Activated naive CD8-positive, alpha-beta T cell treated with anti-CD3 and anti-CD28 coated beads, Interleukin-2, amount 10 ng/mL, durations not matched to agents 7 days and 5 days (primary cell): Measurements from ENCODE around the gene SOX10. TPM values are rescaled to one million over a fixed set of nuclear protein-coding genes. Genes with fewer than 3 reads are reported as not detected.

ENCODE experiments used
- ATAC-seq: fragments of 150-1000 bp; cut with Tn5 transposase; one replicate; pipeline ENCODE4 v1.10.0; 2021; ENCODE audit warnings: low read depth, moderate library complexity
- POLR2A ChIA-PET: fragments of 350-600 bp; sonication (Branson Sonifier 250); formaldehyde crosslinking; loops from one replicate; lab custom pipeline; 2021; ENCODE audit warnings: antibody characterized with exemption; lab: Charles Lee
- DNase-seq: peaks from one replicate; pipeline ENCODE4 v3.0.0; 2021
- H3K27ac Mint-ChIP-seq: one replicate; pipeline ENCODE4 v1.8.0; 2022; ENCODE audit warnings: mild to moderate bottlenecking, mixed read lengths
- H3K27me3 Mint-ChIP-seq: one replicate; pipeline ENCODE4 v1.8.0; 2022; ENCODE audit warnings: mild to moderate bottlenecking, moderate library complexity, mixed read lengths
- H3K36me3 Mint-ChIP-seq: one replicate; pipeline ENCODE4 v1.8.0; 2021; ENCODE audit warnings: mild to moderate bottlenecking, mixed read lengths
- H3K4me1 Mint-ChIP-seq: one replicate; pipeline ENCODE4 v1.8.0; 2021; ENCODE audit warnings: mixed read lengths
- H3K4me3 Mint-ChIP-seq: one replicate; pipeline ENCODE4 v1.8.0; 2022; ENCODE audit warnings: mild to moderate bottlenecking, moderate library complexity, mixed read lengths
- H3K9me3 Mint-ChIP-seq: one replicate; pipeline ENCODE4 v1.8.0; 2021; ENCODE audit warnings: mixed read lengths
- total RNA-seq, 2 experiments: library from RNA; stranded (reverse); gene quantifications; one replicate each; pipeline ENCODE4 v1.2.3, GENCODE V29; 2021

SOX10 gene
- total RNA-seq, 2 experiments from 2014 or later = not detected

- no peak for DNase-seq
- no peak for ATAC-seq
- POLR2A ChIA-PET = no interaction called here
Measured at GRCh38 chr22:38005943-38006342, 21.6 kb upstream of the SOX10 start.

DNA sequence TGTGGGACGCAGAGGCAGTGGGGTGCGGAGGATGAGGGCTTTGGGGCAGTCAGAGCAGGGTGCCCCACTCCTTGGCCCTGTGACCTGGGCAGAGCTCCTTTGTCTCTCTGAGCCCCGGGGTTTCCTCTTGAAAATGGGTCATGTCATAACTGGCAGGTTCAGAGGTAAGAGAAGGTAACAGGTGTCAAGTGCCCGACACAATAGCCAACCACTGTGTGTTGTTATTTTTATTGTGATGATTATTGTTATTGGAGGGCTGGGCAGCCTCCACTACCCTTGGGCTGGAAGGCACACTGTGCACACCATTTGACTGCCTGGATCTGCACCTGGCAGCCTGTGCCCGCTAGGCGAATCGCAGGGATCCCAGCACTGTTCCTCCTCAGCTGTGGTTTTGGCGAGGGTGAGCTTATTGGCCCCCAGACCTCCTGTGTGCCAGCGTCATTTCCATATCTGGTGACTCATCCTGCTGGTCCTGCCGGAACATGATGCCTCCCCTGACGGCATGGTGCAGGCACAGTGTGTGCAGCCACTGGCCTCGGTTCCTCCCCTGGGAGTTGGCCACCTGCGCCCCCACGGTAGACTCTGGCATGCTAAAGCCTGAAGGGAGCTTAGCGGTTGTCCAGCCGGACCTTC lies 15.4 kb upstream of the SOX10 start:
- DNase-seq (no peak), ATAC-seq (no peak)
- Mint-ChIP-seq H3K4me3 (no peak overlapping the region), H3K27me3 (no peaks in the 10 kb centered on the region), H3K27ac (no peak overlapping the region), H3K4me1 (peaks cover 7% of the 10 kb centered on the region), H3K36me3 (no peaks in the 10 kb centered on the region), H3K9me3 (no peaks in the 10 kb centered on the region)
- POLR2A ChIA-PET = no interaction called here

More at GRCh38 chr22:38005943-38006342, 21.6 kb upstream of the SOX10 start:
- H3K36me3 Mint-ChIP-seq = no peaks in the 10 kb centered on the region
- no peak overlapping the region for H3K4me3 Mint-ChIP-seq
- H3K4me1 Mint-ChIP-seq = peaks cover 20% of the 10 kb centered on the region
- H3K27ac Mint-ChIP-seq = no peak overlapping the region
- peaks cover 2% of the 10 kb centered on the region for H3K27me3 Mint-ChIP-seq
- no peaks in the 10 kb centered on the region for H3K9me3 Mint-ChIP-seq

DNA sequence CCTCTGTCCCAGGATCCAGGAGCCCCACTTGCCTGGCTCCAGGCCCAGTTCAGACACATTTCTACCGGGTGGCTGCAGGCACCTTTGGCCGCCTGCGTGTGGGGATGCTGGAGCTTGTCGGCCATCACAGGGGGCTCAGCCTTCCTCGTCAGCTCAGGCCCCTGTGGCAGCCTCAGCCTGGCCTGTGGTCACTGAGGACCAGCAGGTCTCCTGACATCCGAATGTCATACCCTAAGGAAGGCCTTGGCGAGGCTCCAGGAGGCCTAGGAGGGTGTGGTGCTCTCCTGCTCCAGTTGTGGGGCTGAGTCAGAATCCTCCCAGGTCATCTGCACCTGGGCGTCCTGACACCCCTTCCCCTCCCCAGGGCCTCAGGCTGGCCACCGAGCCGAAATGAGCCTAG lies 14.9 kb upstream of the SOX10 start:
- H3K9me3 Mint-ChIP-seq = no peaks in the 10 kb centered on the region
- DNase-seq (no peak), ATAC-seq (no peak)
- H3K27me3 Mint-ChIP-seq = no peaks in the 10 kb centered on the region
- POLR2A ChIA-PET = no interaction called here
- H3K4me1 Mint-ChIP-seq = peaks cover 5% of the 10 kb centered on the region
- no peak overlapping the region for H3K4me3 Mint-ChIP-seq
- no peaks in the 10 kb centered on the region for H3K36me3 Mint-ChIP-seq
- H3K27ac Mint-ChIP-seq = no peak overlapping the region

- no peaks in the 10 kb centered on the region for H3K9me3 Mint-ChIP-seq
- ATAC-seq = no peak
- H3K27ac Mint-ChIP-seq = no peak overlapping the region
- H3K4me3 Mint-ChIP-seq = no peak overlapping the region
- H3K4me1 Mint-ChIP-seq = peaks cover 7% of the 10 kb centered on the region
- POLR2A ChIA-PET = no interaction called here
- H3K27me3 Mint-ChIP-seq = no peaks in the 10 kb centered on the region
- no peak for DNase-seq
- no peaks in the 10 kb centered on the region for H3K36me3 Mint-ChIP-seq
Measured at GRCh38 chr22:37998543-37998942, 14.2 kb upstream of the SOX10 start.

DNA sequence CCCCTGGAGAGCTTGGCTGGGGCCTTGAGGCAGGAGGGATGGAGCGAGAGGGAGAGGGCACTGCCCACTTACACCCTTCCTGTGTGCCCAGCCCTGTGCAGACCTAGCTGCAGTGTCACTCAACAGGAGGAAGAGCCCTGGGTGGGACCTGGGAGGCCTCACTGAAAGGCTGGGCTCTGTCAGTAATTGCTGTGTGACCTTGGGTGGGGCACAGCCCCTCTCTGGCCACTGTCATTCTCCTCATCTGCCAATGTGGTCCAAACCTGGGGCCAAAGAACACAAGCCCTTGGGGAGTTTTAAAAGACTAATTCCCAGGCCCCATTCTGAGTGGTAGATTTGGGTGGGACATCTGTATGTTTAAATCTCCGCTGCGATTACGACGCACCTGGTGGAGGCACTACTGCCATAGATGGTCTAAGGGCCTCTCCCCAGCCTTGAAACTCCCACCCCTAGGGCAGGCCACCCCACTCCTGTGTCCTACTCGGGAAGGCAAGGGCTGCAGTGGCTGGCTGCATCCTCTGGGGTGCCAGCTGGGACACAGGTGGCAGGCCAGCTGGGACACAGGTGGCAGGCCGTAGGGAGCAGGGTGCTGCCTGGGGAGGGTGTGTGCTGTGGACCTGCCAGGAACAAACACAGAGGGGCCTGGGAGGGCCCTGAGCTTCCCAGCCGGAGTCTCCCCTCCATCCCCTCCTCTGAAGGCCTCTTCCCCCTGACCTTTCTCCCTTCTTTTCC lies 12.3 kb upstream of the SOX10 start:
- ATAC-seq = peak; percentile 13
- Mint-ChIP-seq H3K27ac (no peak overlapping the region), H3K9me3 (no peaks in the 10 kb centered on the region), H3K36me3 (no peaks in the 10 kb centered on the region), H3K27me3 (no peaks in the 10 kb centered on the region), H3K4me3 (no peak overlapping the region), H3K4me1 (peaks cover 7% of the 10 kb centered on the region)
- no peak for DNase-seq
- POLR2A ChIA-PET = interaction anchor here (0.5 kb wide), 1 partner anchor 14 kb away, joined by 3 read pairs; no protein-coding TSS in a partner anchor

- H3K27ac Mint-ChIP-seq = no peak overlapping the region
Measured at GRCh38 chr22:37996079-37996478, 11.7 kb upstream of the SOX10 start.

DNA sequence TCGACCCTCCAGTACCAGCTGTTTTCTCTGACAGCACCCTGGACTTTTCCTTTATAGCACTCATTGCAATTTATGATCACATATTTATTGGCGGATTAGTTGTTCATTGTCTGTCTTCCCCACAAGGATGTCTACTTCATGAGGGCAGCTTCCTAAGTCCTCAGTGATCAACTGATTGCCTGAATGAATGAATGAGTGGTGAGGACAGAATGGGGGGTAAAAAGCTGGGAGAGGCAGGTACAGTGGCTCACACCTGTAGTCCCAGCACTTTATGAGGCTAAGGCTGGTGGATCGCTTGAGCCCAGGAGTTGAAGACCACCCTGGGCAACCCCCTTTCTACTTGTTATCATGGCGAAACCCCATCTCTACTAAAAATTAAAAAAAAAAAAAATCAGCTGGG lies 11.1 kb upstream of the SOX10 start:
- ATAC-seq = no peak

More at GRCh38 chr22:37996079-37996478, 11.7 kb upstream of the SOX10 start:
- POLR2A ChIA-PET = no interaction called here
- Mint-ChIP-seq H3K4me1 (peaks cover 7% of the 10 kb centered on the region), H3K36me3 (no peaks in the 10 kb centered on the region), H3K27me3 (no peaks in the 10 kb centered on the region), H3K4me3 (no peak overlapping the region), H3K9me3 (no peaks in the 10 kb centered on the region)
- ATAC-seq (no peak), DNase-seq (no peak)

GRCh38 chr22:37994982-37995381 lies 10.6 kb upstream of the SOX10 start:
- ATAC-seq = no peak
- H3K27me3 Mint-ChIP-seq = no peaks in the 10 kb centered on the region
- H3K9me3 Mint-ChIP-seq = no peaks in the 10 kb centered on the region
- no peaks in the 10 kb centered on the region for H3K36me3 Mint-ChIP-seq
- no peak overlapping the region for H3K4me3 Mint-ChIP-seq
- no peak for DNase-seq
- POLR2A ChIA-PET = no interaction called here
- peaks cover 7% of the 10 kb centered on the region for H3K4me1 Mint-ChIP-seq
- no peak overlapping the region for H3K27ac Mint-ChIP-seq

More for the DNA sequence above, 11.1 kb upstream of the SOX10 start:
- Mint-ChIP-seq H3K27ac (no peak overlapping the region), H3K9me3 (no peaks in the 10 kb centered on the region), H3K36me3 (no peaks in the 10 kb centered on the region), H3K4me3 (no peak overlapping the region), H3K4me1 (peaks cover 7% of the 10 kb centered on the region), H3K27me3 (no peaks in the 10 kb centered on the region)
- POLR2A ChIA-PET = no interaction called here
- DNase-seq = no peak

- H3K4me3 Mint-ChIP-seq = no peak overlapping the region
- POLR2A ChIA-PET = interaction anchor here (0.5 to 1.7 kb wide), 2 partner anchors 23 to 89 kb away, joined by 3 read pairs; no protein-coding TSS in a partner anchor
- no peak for DNase-seq
Measured at GRCh38 chr22:37994049-37994448, 9.7 kb upstream of the SOX10 start.

GRCh38 chr22:37991731-37992442 lies 7.5 kb upstream of the SOX10 start:
- DNase-seq (no peak), ATAC-seq (no peak)
- H3K36me3 Mint-ChIP-seq = no peaks in the 10 kb centered on the region
- H3K27ac Mint-ChIP-seq = no peak overlapping the region
- H3K27me3 Mint-ChIP-seq = no peaks in the 10 kb centered on the region
- no peak overlapping the region for H3K4me3 Mint-ChIP-seq
- POLR2A ChIA-PET = no interaction called here
- H3K4me1 Mint-ChIP-seq = peaks cover 7% of the 10 kb centered on the region
- H3K9me3 Mint-ChIP-seq = no peaks in the 10 kb centered on the region

More at GRCh38 chr22:37994049-37994448, 9.7 kb upstream of the SOX10 start:
- Mint-ChIP-seq H3K36me3 (no peaks in the 10 kb centered on the region), H3K9me3 (no peaks in the 10 kb centered on the region), H3K27ac (no peak overlapping the region), H3K27me3 (no peaks in the 10 kb centered on the region), H3K4me1 (peaks cover 7% of the 10 kb centered on the region)
- ATAC-seq = peak; percentile 62

DNA sequence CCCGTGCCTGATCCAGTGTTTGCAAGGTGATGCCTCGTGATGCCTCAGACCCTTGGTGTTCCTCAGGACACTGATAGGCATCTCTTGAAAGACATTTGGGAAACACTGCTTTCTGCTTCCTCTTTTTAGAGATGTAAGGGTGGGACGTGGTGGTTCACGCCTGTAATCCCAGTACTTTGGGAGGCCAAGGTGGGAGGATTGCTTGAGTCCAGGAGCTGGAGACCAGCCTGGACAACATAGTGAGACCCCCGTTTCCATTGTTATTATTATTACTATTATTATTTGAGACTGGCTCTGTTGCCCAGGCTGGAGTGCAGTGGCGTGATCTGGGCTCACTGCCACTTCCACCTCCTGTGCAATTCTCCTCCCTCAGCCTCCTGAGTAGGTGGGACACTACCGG lies 6.5 kb upstream of the SOX10 start:
- no peaks in the 10 kb centered on the region for H3K36me3 Mint-ChIP-seq
- no peaks in the 10 kb centered on the region for H3K9me3 Mint-ChIP-seq
- H3K4me1 Mint-ChIP-seq = peaks cover 3% of the 10 kb centered on the region
- DNase-seq (no peak), ATAC-seq (no peak)
- no peak overlapping the region for H3K4me3 Mint-ChIP-seq
- H3K27ac Mint-ChIP-seq = no peak overlapping the region
- no peaks in the 10 kb centered on the region for H3K27me3 Mint-ChIP-seq
- POLR2A ChIA-PET = no interaction called here

GRCh38 chr22:37990301-37990700 lies 5.9 kb upstream of the SOX10 start:
- no peak overlapping the region for H3K4me3 Mint-ChIP-seq
- DNase-seq = no peak
- H3K4me1 Mint-ChIP-seq = peaks cover 3% of the 10 kb centered on the region
- no peak overlapping the region for H3K27ac Mint-ChIP-seq
- H3K9me3 Mint-ChIP-seq = no peaks in the 10 kb centered on the region
- POLR2A ChIA-PET = no interaction called here
- no peak for ATAC-seq
- no peaks in the 10 kb centered on the region for H3K36me3 Mint-ChIP-seq
- H3K27me3 Mint-ChIP-seq = no peaks in the 10 kb centered on the region

GRCh38 chr22:37989146-37990045 lies 5.0 kb upstream of the SOX10 start:
- DNase-seq (no peak), ATAC-seq (no peak)
- H3K4me1 Mint-ChIP-seq = peaks cover 3% of the 10 kb centered on the region
- H3K36me3 Mint-ChIP-seq = no peaks in the 10 kb centered on the region
- no peak overlapping the region for H3K4me3 Mint-ChIP-seq
- no peaks in the 10 kb centered on the region for H3K9me3 Mint-ChIP-seq
- no peaks in the 10 kb centered on the region for H3K27me3 Mint-ChIP-seq
- H3K27ac Mint-ChIP-seq = no peak overlapping the region
- POLR2A ChIA-PET = no interaction called here
